Measurements from ENCODE around the gene DSCAM.

DSCAM gene

DNA sequence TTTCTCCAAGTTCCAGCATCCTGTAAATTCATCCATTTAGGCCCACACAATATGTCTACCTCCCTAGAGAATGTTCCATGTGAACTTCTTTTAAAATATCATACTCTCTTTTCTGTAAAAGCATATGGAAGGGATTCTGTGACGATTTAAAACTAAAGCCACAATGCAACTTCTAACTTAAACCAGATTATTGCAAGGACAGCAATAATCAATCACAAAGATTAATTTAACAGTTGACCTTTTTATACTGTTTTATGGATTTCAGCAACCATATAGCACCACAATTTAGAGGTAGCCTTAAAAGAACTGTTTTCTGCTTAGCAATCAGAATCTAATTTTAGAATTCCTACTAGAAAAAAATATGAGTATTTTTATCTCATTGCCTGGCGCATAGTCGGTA lies 58.3 kb downstream of the DSCAM start:
- in situ Hi-C loops (cut with HindIII; ENCODE audit: low pct_ligation_motif_present, low sequenced_read_pairs), result no loop called here
- no peaks in the 10 kb centered on the region for H3K36me3 ChIP-seq (replicated peaks)
- no peak overlapping the region for H3K4me3 ChIP-seq (ENCODE audit: low read depth, low read length)
- DNase-seq, result no peak
- TF ChIP-seq, protein P1, sequence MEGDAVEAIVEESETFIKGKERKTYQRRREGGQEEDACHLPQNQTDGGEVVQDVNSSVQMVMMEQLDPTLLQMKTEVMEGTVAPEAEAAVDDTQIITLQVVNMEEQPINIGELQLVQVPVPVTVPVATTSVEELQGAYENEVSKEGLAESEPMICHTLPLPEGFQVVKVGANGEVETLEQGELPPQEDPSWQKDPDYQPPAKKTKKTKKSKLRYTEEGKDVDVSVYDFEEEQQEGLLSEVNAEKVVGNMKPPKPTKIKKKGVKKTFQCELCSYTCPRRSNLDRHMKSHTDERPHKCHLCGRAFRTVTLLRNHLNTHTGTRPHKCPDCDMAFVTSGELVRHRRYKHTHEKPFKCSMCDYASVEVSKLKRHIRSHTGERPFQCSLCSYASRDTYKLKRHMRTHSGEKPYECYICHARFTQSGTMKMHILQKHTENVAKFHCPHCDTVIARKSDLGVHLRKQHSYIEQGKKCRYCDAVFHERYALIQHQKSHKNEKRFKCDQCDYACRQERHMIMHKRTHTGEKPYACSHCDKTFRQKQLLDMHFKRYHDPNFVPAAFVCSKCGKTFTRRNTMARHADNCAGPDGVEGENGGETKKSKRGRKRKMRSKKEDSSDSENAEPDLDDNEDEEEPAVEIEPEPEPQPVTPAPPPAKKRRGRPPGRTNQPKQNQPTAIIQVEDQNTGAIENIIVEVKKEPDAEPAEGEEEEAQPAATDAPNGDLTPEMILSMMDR (IDR thresholded peaks at IDR 0.05; ENCODE audit: low read depth, low read length, missing control alignments), result no peak
- H3K27ac ChIP-seq, result no peak overlapping the region
- no peaks in the 10 kb centered on the region for H3K27me3 ChIP-seq (replicated peaks)

DNA sequence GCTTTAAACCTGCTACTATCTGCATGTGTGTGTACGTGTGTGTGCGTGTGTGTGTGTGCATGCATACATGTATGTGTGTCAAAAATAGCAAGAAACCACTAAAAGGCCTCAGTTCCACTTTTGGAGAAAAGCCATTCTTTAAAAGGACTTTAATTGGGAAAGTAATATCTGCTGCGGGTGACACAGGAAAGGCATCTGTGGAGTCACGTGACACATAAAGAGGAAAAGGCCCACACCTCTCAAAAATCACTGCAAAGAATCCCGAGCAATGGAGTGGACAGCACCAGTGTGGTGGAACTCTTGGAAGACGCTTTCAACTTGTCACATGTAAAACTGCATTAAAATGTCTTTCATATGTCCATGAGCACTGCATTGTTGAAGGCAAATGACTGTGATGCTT lies 63.6 kb downstream of the DSCAM start:
- in situ Hi-C loops (cut with HindIII; ENCODE audit: low pct_ligation_motif_present, low sequenced_read_pairs), result no loop called here
- Histone ChIP-seq H3K36me3 (replicated peaks) (no peaks in the 10 kb centered on the region), H3K27me3 (replicated peaks) (no peaks in the 10 kb centered on the region), H3K4me3 (ENCODE audit: low read depth, low read length) (no peak overlapping the region), H3K27ac (no peak overlapping the region)
- TF ChIP-seq, protein P1 (IDR thresholded peaks at IDR 0.05; ENCODE audit: low read depth, low read length, missing control alignments), result no peak
- no peak for DNase-seq

DNA sequence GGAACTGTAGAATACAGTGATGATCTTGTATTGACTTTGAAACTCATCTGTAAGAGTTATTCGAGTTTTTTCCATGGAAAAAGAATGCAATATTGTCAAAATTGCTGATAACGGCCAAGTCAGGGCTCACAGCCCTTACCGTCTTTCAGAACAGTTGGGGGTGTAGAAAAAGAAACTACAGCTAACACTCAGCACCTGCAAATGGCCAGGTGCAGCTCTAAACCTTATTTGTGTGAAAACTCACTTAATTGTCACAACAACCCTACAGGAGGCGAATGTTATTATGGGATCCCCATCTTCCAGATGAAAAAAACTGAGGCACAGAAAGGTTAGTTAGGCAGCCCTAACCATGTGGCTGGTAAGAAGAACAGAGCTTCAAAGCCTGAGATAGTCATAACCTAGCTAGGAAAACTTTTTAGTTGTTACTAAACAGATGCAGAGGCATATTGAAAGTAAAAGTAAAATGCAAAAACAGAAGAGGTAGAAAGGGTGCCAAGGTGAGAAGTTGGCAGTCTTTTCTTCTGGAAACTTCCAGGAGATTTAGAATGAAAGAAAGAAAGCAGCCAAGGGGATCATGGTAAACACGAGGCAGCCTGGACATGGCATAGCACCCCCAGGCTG lies 76.4 kb downstream of the DSCAM start:
- Histone ChIP-seq H3K36me3 (replicated peaks) (no peaks in the 10 kb centered on the region), H3K27me3 (replicated peaks) (no peaks in the 10 kb centered on the region), H3K4me3 (ENCODE audit: low read depth, low read length) (no peak overlapping the region), H3K27ac (no peak overlapping the region)
- TF ChIP-seq, protein P1 (IDR thresholded peaks at IDR 0.05; ENCODE audit: low read depth, low read length, missing control alignments), result no peak
- in situ Hi-C loops (cut with HindIII; ENCODE audit: low pct_ligation_motif_present, low sequenced_read_pairs), result no loop called here
- no peak for DNase-seq

DNA sequence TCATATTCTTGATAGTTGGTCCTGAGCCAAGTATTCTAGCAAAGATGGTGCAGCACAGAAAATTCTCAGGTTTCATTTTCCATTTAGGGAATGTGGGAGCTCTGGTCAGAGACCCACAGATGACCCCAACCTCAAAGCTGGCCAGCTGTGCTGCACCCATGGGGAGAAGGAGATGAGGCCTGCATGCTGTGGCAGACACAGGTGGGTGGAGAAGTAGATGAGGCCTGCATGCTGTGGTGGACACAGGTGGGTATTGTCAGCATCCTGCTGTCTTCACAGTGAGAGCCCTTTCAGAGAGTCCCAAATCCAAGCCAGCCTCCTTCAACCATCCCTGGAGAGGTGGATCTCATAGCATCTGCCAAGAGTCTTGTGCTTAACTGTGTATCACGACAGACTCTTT lies 77.7 kb downstream of the DSCAM start:
- no peaks in the 10 kb centered on the region for H3K36me3 ChIP-seq (replicated peaks)
- in situ Hi-C loops (cut with HindIII; ENCODE audit: low pct_ligation_motif_present, low sequenced_read_pairs), result no loop called here
- no peak for DNase-seq
- TF ChIP-seq, protein P1 (IDR thresholded peaks at IDR 0.05; ENCODE audit: low read depth, low read length, missing control alignments), result no peak
- H3K27me3 ChIP-seq (replicated peaks), result no peaks in the 10 kb centered on the region
- H3K27ac ChIP-seq, result no peak overlapping the region
- no peak overlapping the region for H3K4me3 ChIP-seq (ENCODE audit: low read depth, low read length)

DNA sequence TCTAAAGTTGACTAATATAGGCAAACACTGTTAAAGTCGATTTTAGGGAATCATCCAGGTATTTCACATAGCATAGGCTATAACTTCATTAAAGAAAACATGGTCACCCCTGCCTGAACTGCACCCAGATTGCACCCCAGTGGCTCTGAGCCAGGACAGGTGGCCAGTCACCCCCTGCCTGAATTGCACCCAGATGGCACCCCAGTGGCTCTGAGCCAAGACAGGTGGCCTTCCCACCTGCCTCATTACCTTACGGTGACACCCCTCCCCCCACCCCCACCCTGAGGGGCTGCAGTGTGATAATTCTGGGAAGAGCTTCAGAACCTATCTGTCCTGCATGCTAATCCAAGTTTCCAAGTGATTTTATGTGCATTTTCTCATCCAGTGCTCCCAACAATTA lies 78.9 kb downstream of the DSCAM start:
- TF ChIP-seq, protein P1 (IDR thresholded peaks at IDR 0.05; ENCODE audit: low read depth, low read length, missing control alignments), result no peak
- no peaks in the 10 kb centered on the region for H3K36me3 ChIP-seq (replicated peaks)
- no peaks in the 10 kb centered on the region for H3K27me3 ChIP-seq (replicated peaks)
- in situ Hi-C loops (cut with HindIII; ENCODE audit: low pct_ligation_motif_present, low sequenced_read_pairs), result no loop called here
- DNase-seq, result no peak
- no peak overlapping the region for H3K27ac ChIP-seq
- no peak overlapping the region for H3K4me3 ChIP-seq (ENCODE audit: low read depth, low read length)

DNA sequence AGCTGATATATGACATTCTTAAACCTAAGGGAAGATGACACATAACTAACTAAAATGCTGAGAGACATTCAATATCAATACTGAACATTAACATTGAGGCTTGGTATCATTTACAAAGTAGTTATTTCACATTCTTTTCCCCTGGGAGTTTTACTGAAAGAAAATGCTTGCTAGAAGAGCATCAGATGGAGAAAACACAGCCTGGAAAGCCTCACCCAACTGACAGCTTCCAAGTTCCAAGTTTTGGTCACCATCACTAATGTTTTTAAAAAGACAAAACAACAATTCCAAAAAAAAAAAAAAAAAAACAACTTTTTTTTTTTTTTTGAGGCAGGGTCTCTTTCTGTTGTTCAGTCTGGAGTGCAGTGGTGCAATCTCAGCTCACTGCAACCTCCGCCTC lies 80.6 kb downstream of the DSCAM start:
- H3K27ac ChIP-seq, result no peak overlapping the region
- in situ Hi-C loops (cut with HindIII; ENCODE audit: low pct_ligation_motif_present, low sequenced_read_pairs), result no loop called here
- H3K36me3 ChIP-seq (replicated peaks), result no peaks in the 10 kb centered on the region
- H3K4me3 ChIP-seq (ENCODE audit: low read depth, low read length), result no peak overlapping the region
- TF ChIP-seq, protein P1 (IDR thresholded peaks at IDR 0.05; ENCODE audit: low read depth, low read length, missing control alignments), result no peak
- no peak for DNase-seq
- H3K27me3 ChIP-seq (replicated peaks), result no peaks in the 10 kb centered on the region
